OCI-LY3 (cell line): ENCODE measurements around the gene CASZ1.

Experiments used
- H2AFZ ChIP-seq: fragments of 200-600, 300-600 bp; shearing (Covaris generic); 2 replicates; pipeline ENCODE4 v1.6.0; 2014; ENCODE audit warnings: antibody characterized with exemption, low read depth, low read length
- H3K27ac ChIP-seq: fragments of 200-600, 300-600 bp; sonication (generic); 2 replicates; pipeline ENCODE4 v1.5.1; 2014; ENCODE audit warnings: mild to moderate bottlenecking, low read length, moderate library complexity, mixed read lengths
- H3K27me3 ChIP-seq: fragments of 200-600, 300-600 bp; sonication (generic); 2 replicates; pipeline ENCODE4 v1.6.1; 2014; ENCODE audit warnings: low read depth, low read length, mixed read lengths
- H3K36me3 ChIP-seq: fragments of 200-600, 300-600 bp; sonication (generic); replicated peaks from 2 replicates; pipeline ENCODE3; 2014; ENCODE audit warnings: low read depth, low read length, mixed read lengths
- H3K4me1 ChIP-seq: fragments of 300-600, 200-600 bp; sonication (generic); 2 replicates; pipeline ENCODE4 v1.6.1; 2014; ENCODE audit warnings: low read length, mixed read lengths
- H3K4me2 ChIP-seq: fragments of 200-600, 300-600 bp; sonication (generic); 2 replicates; pipeline ENCODE4 v1.6.1; 2014; ENCODE audit warnings: low read length, mixed read lengths
- H3K4me3 ChIP-seq: fragments of 300-600, 200-600 bp; sonication (generic); 2 replicates; pipeline ENCODE4 v1.5.1; 2014; ENCODE audit warnings: antibody characterized with exemption, mild to moderate bottlenecking, low read length, moderate library complexity
- H3K79me2 ChIP-seq: fragments of 300-600, 200-600 bp; shearing (Covaris generic); 2 replicates; pipeline ENCODE4 v1.6.1; 2014; ENCODE audit warnings: mild to moderate bottlenecking, low read length, mixed read lengths
- H3K9ac ChIP-seq: fragments of 300-600, 200-600 bp; shearing (Covaris generic); 2 replicates; pipeline ENCODE4 v1.6.0; 2014; ENCODE audit warnings: mild to moderate bottlenecking, low read length, moderate library complexity
- H3K9me3 ChIP-seq: fragments of 200-600, 300-600 bp; shearing (Covaris generic); 2 replicates; pipeline ENCODE4 v1.6.1; 2014; ENCODE audit warnings: low read length, mixed read lengths; ENCODE audit not compliant: insufficient read depth
- H4K20me1 ChIP-seq: fragments of 200-600, 300-600 bp; sonication (generic); 2 replicates; pipeline ENCODE4 v1.6.1; 2016; ENCODE audit warnings: low read length, mixed read lengths; ENCODE audit not compliant: insufficient read depth
- CTCF ChIP-seq: fragments of 200-600, 300-600 bp; sonication (generic); IDR thresholded peaks from 2 replicates; pipeline ENCODE4 v1.5.1; 2014; ENCODE audit warnings: antibody characterized with exemption, low read length, low read depth
- EZH2phosphoT487 ChIP-seq: fragments of 200-600 bp; shearing (Covaris generic); IDR thresholded peaks from 2 replicates; pipeline ENCODE4 v1.6.1; 2018; ENCODE audit warnings: antibody characterized with exemption, mixed run types, low read depth

Gene CASZ1

GRCh38 chr1:10677491-10678391 is 118.7 kb downstream of the CASZ1 start:
- Histone ChIP-seq H3K79me2 (no peaks in the 10 kb centered on the region), H3K9me3 (no peaks in the 10 kb centered on the region), H3K36me3 (no peaks in the 10 kb centered on the region), H3K27me3 (no peaks in the 10 kb centered on the region), H2AFZ (no peak overlapping the region), H4K20me1 (no peaks in the 10 kb centered on the region), H3K4me3 (no peak overlapping the region), H3K9ac (no peak overlapping the region), H3K27ac (no peak overlapping the region), H3K4me2 (no peak overlapping the region), H3K4me1 (no peaks in the 10 kb centered on the region)
- TF ChIP-seq EZH2phosphoT487 (no peak), CTCF (no peak)

GRCh38 chr1:10676963-10677362 is 119.5 kb downstream of the CASZ1 start:
- Histone ChIP-seq H3K4me2 (no peak overlapping the region), H3K79me2 (no peaks in the 10 kb centered on the region), H2AFZ (no peak overlapping the region), H3K4me3 (no peak overlapping the region), H4K20me1 (no peaks in the 10 kb centered on the region), H3K9me3 (no peaks in the 10 kb centered on the region), H3K9ac (no peak overlapping the region), H3K36me3 (no peaks in the 10 kb centered on the region), H3K27ac (no peak overlapping the region), H3K4me1 (no peaks in the 10 kb centered on the region), H3K27me3 (no peaks in the 10 kb centered on the region)
- TF ChIP-seq CTCF (no peak), EZH2phosphoT487 (no peak)

GRCh38 chr1:10675813-10676212 is 120.6 kb downstream of the CASZ1 start:
- no peak overlapping the region for H2AFZ ChIP-seq
- H3K27me3 ChIP-seq = no peaks in the 10 kb centered on the region
- TF ChIP-seq EZH2phosphoT487 (no peak), CTCF (no peak)
- no peaks in the 10 kb centered on the region for H3K9me3 ChIP-seq
- H3K4me1 ChIP-seq = no peaks in the 10 kb centered on the region
- no peaks in the 10 kb centered on the region for H3K36me3 ChIP-seq
- no peak overlapping the region for H3K9ac ChIP-seq
- H4K20me1 ChIP-seq = no peaks in the 10 kb centered on the region
- no peaks in the 10 kb centered on the region for H3K79me2 ChIP-seq
- no peak overlapping the region for H3K27ac ChIP-seq
- H3K4me3 ChIP-seq = no peak overlapping the region
- H3K4me2 ChIP-seq = no peak overlapping the region

GRCh38 chr1:10674700-10675609 is 121.5 kb downstream of the CASZ1 start:
- Histone ChIP-seq H3K4me3 (no peak overlapping the region), H3K79me2 (no peaks in the 10 kb centered on the region), H3K27me3 (no peaks in the 10 kb centered on the region)

More at GRCh38 chr1:10674700-10675609, 121.5 kb downstream of the CASZ1 start:
- Histone ChIP-seq H2AFZ (no peak overlapping the region), H3K4me1 (no peaks in the 10 kb centered on the region), H3K9me3 (no peaks in the 10 kb centered on the region), H3K27ac (no peak overlapping the region), H4K20me1 (no peaks in the 10 kb centered on the region), H3K9ac (no peak overlapping the region), H3K4me2 (no peak overlapping the region), H3K36me3 (no peaks in the 10 kb centered on the region)
- TF ChIP-seq EZH2phosphoT487 (no peak), CTCF (no peak)
